ENCODE results near the gene SPCS3. TPM values are rescaled to one million over a fixed set of nuclear protein-coding genes. Genes with fewer than 3 reads are reported as not detected.
A peak's percentile ranks its signal among the peaks of the same experiment; 100 is the strongest.
"Not testable (repeated sequence)": the region's sequence is repeated elsewhere in the genome, so short reads cannot be mapped to it uniquely, and the experiment has no call there.

Gene SPCS3
- total and polyA plus RNA-seq, 8 donors = 79.7 to 203 (median 89.0) TPM

DNA sequence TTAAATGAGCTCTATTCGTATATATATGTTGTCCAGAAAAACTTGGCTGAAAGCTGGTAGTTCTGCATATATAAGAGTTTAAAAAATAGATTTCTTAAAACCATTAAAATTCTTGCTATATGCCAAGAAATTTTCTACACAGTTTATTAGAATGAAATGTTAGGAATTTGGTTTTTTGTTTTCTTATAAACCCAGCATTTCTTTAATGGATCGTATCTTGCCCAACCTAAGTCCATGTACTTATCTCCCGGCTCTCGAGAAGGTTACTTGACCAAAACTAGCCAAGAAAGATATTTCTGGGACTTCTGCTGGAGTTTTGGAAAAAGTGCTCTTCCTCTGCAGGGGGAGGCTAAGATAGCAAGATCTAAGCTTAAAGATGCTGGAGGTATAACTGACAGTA is 46.0 kb upstream of the SPCS3 start:
- Histone ChIP-seq H3K27ac (no peak overlapping the region), H3K27me3 (no peaks in the 10 kb centered on the region), H3K4me1 (no peaks in the 10 kb centered on the region), H3K36me3 (no peaks in the 10 kb centered on the region), H3K9me3 (no peaks in the 10 kb centered on the region), H3K4me3 (no peak overlapping the region)
- intact Hi-C loops (cut with DNase I) = no loop called here
- TF ChIP-seq, protein P1, sequence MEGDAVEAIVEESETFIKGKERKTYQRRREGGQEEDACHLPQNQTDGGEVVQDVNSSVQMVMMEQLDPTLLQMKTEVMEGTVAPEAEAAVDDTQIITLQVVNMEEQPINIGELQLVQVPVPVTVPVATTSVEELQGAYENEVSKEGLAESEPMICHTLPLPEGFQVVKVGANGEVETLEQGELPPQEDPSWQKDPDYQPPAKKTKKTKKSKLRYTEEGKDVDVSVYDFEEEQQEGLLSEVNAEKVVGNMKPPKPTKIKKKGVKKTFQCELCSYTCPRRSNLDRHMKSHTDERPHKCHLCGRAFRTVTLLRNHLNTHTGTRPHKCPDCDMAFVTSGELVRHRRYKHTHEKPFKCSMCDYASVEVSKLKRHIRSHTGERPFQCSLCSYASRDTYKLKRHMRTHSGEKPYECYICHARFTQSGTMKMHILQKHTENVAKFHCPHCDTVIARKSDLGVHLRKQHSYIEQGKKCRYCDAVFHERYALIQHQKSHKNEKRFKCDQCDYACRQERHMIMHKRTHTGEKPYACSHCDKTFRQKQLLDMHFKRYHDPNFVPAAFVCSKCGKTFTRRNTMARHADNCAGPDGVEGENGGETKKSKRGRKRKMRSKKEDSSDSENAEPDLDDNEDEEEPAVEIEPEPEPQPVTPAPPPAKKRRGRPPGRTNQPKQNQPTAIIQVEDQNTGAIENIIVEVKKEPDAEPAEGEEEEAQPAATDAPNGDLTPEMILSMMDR (IDR thresholded peaks at IDR 0.05) = no peak
- no peak for DNase-seq
- no peak for ATAC-seq

GRCh38 chr4:176274441-176274840 is 45.3 kb upstream of the SPCS3 start:
- TF ChIP-seq, protein P1 (IDR thresholded peaks at IDR 0.05) = no peak
- Histone ChIP-seq H3K36me3 (no peaks in the 10 kb centered on the region), H3K27me3 (no peaks in the 10 kb centered on the region), H3K9me3 (no peaks in the 10 kb centered on the region), H3K27ac (no peak overlapping the region), H3K4me3 (no peak overlapping the region), H3K4me1 (no peaks in the 10 kb centered on the region)
- intact Hi-C loops (cut with DNase I) = no loop called here
- no peak for DNase-seq
- ATAC-seq = no peak

DNA sequence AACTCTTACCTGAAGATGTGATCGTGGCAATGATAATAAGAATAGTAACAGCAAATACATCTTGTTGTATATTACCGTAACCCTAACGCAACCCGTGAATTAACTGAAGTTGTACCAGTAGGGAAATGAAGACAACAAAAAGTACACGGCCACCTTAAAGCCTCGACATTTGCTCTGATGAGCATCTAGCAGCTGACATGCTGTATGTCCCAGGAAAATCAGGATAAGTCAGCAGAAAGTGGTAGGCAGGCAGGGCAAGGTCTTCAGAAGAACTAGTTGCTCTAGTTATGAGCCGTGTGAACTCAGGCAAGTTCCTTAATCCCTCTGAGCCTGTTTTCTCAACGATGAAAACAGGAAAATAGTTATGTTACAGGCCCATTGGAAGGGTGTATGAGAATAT is 43.1 kb upstream of the SPCS3 start:
- no peaks in the 10 kb centered on the region for H3K27me3 ChIP-seq
- ATAC-seq (no peak), DNase-seq (no peak)
- no peak overlapping the region for H3K27ac ChIP-seq
- TF ChIP-seq, protein P1 (IDR thresholded peaks at IDR 0.05) = no peak
- H3K9me3 ChIP-seq = no peaks in the 10 kb centered on the region
- intact Hi-C loops (cut with DNase I) = no loop called here
- no peaks in the 10 kb centered on the region for H3K4me1 ChIP-seq
- no peaks in the 10 kb centered on the region for H3K36me3 ChIP-seq
- H3K4me3 ChIP-seq = no peak overlapping the region

GRCh38 chr4:176277162-176277904 is 42.4 kb upstream of the SPCS3 start:
- Histone ChIP-seq H3K36me3 (no peaks in the 10 kb centered on the region), H3K9me3 (no peaks in the 10 kb centered on the region), H3K4me1 (no peaks in the 10 kb centered on the region), H3K4me3 (no peak overlapping the region), H3K27me3 (no peaks in the 10 kb centered on the region), H3K27ac (no peak overlapping the region)
- DNase-seq (peak in 3 of 4 donors; percentile 18 to 56 (median 34)), ATAC-seq (peak; percentile 94)
- intact Hi-C loops (cut with DNase I) = no loop called here
- TF ChIP-seq, protein P1 (IDR thresholded peaks at IDR 0.05) = peak in 1 of 2 donors; percentile 42

DNA sequence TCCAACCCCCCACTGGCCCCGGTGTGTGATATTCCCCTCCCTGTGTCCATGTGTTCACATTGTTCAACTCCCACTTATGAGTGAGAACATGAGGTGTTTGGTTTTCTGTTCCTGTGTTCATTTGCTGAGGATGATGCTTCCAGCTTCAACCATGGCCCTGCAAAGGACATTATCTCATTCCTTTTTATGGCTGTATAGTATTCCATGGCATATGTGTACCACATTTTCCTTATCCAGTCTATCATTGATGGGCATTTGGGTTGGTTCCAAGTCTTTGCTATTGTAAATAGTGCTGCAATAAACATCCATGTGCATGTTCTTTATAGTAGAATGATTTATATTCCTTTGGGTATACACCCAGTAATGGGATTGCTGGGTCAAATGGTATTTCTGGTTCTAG is 40.2 kb upstream of the SPCS3 start:
- H3K36me3 ChIP-seq; ATAC-seq; intact Hi-C loops (cut with DNase I): not testable (repeated sequence)

DNA sequence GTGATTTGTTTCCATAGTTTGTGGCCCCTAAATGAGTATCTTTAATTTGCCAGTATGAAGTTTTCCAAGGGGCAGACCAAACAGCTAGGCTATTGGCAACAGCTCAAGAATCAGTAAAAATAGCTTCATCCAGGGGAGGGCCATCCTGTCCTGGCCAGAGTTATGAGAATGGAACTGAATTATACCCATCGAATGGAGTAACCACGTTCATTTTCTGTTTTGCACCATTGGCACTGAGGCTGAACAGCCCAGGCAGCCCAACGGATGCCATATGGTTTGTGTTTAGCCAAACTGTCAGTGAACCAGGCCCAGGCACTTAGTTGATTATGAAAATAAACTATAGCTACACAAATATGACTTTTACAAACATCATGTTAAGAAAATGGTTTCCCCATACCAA is 33.0 kb upstream of the SPCS3 start:
- no peaks in the 10 kb centered on the region for H3K4me1 ChIP-seq
- no peaks in the 10 kb centered on the region for H3K36me3 ChIP-seq
- H3K9me3 ChIP-seq = peaks cover 0 to 2% of the 10 kb centered on the region in 2 donors
- H3K4me3 ChIP-seq = no peak overlapping the region
- DNase-seq (no peak), ATAC-seq (no peak)
- TF ChIP-seq, protein P1 (IDR thresholded peaks at IDR 0.05) = no peak
- H3K27me3 ChIP-seq = no peaks in the 10 kb centered on the region
- no peak overlapping the region for H3K27ac ChIP-seq
- intact Hi-C loops (cut with DNase I) = no loop called here

More for the DNA sequence above, 40.2 kb upstream of the SPCS3 start:
- not testable (repeated sequence) for H3K4me1 ChIP-seq, DNase-seq, H3K27me3 ChIP-seq, H3K9me3 ChIP-seq, H3K27ac ChIP-seq, H3K4me3 ChIP-seq
